A549 (cell line): ENCODE data around the gene NCAPG. TPM values are rescaled to one million over a fixed set of nuclear protein-coding genes. Genes with fewer than 3 reads are reported as not detected.

Experiments
- ATAC-seq, 2 experiments: fragments of 200-7000 bp in 1 of 2; fragments of >200 bp in 1 of 2; cut with Nextera tagmentation in 1 of 2; cut with Tn5 transposase in 1 of 2; 3 replicates each; pipeline versions ENCODE4 v1.8.0 to v1.9.1; 2018 to 2020; ENCODE audit warnings: mild to moderate bottlenecking in 1 of 2, moderate library complexity in 1 of 2
- CTCF ChIA-PET: fragments of 300-600 bp; sonication (Branson Sonifier 250); formaldehyde crosslinking; extraction: SDS; loops from one replicate; lab custom pipeline; 2021; ENCODE audit warnings: antibody characterized with exemption, inconsistent platforms; lab: Yijun Ruan, JAX
- POLR2A ChIA-PET: fragments of 350-600 bp; formaldehyde crosslinking; extraction: SDS; loops from one replicate; lab custom pipeline; 2021; ENCODE audit warnings: antibody characterized with exemption, inconsistent platforms; lab: Yijun Ruan, JAX
- DNase-seq, 2 experiments: peaks; one replicate each; pipeline versions ENCODE4 v3.0.0 to v3.0.0-alpha.2; 2011 to 2016; ENCODE audit warnings: low read depth in 1 of 2, low spot score in 1 of 2
- FAIRE-seq: peaks from 2 replicates; lab custom pipeline; 2011; peaks lifted over from hg19 to GRCh38; lab: Jason Lieb, UNC
- H3K27ac ChIP-seq, 2 experiments: fragments of >200 bp; sonication (Bioruptor Twin); formaldehyde crosslinking; 3 replicates each; pipeline ENCODE4 v1.5.1; 2016 to 2017
- H3K4me1 ChIP-seq: fragments of >200 bp; sonication (Bioruptor Twin); formaldehyde crosslinking; 3 replicates; pipeline ENCODE4 v1.6.1; 2016
- H3K4me2 ChIP-seq: fragments of >200 bp; sonication (Bioruptor Twin); formaldehyde crosslinking; 3 replicates; pipeline ENCODE4 v1.6.1; 2016
- H3K4me3 ChIP-seq: fragments of >200 bp; sonication (Bioruptor Twin); formaldehyde crosslinking; 3 replicates; pipeline ENCODE4 v1.5.1; 2016
- H3K9me3 ChIP-seq: fragments of >200 bp; sonication (Bioruptor Twin); formaldehyde crosslinking; 3 replicates; pipeline ENCODE4 v1.6.1; 2016
- ATOH8 ChIP-seq: fragments of 250-450 bp; sonication (Bioruptor Pico); IDR thresholded peaks from 2 replicates; pipeline ENCODE4 v1.5.0; 2020; ENCODE audit warnings: low read depth, mild to moderate bottlenecking, moderate library complexity
- BCL3 ChIP-seq: fragments of >200 bp; sonication (Bioruptor Twin); formaldehyde crosslinking; IDR thresholded peaks from 3 replicates; pipeline ENCODE4 v1.6.1; 2016
- BHLHE40 ChIP-seq: IDR thresholded peaks from 2 replicates; pipeline ENCODE4 v1.6.1; 2012; ENCODE audit warnings: low read depth, low read length, inconsistent platforms
- CBX2 ChIP-seq: fragments of 200-600 bp; sonication (generic); IDR thresholded peaks from 2 replicates; pipeline ENCODE4 v1.6.1; 2016; ENCODE audit warnings: low read depth, mild to moderate bottlenecking, borderline replicate concordance
- CTCF ChIP-seq: fragments of >200 bp; sonication (Bioruptor Twin); formaldehyde crosslinking; IDR thresholded peaks from 3 replicates; pipeline ENCODE4 v1.5.1; 2016
- E2F6 ChIP-seq: IDR thresholded peaks from 2 replicates; pipeline ENCODE4 v1.6.1; 2012; ENCODE audit warnings: low read depth, borderline replicate concordance
- EHF ChIP-seq: fragments of 250-450 bp; sonication (Bioruptor Pico); IDR thresholded peaks from 2 replicates; pipeline ENCODE4 v1.5.0; 2020; ENCODE audit warnings: mild to moderate bottlenecking
- EP300 ChIP-seq, 2 experiments: fragments of >200 bp; sonication (Bioruptor Twin); formaldehyde crosslinking; IDR thresholded peaks; 2 replicates in 1 of 2; 3 replicates in 1 of 2; pipeline ENCODE4 v1.6.1; 2016 to 2017
- ESRRA ChIP-seq: fragments of 150-350 bp; IDR thresholded peaks from 2 replicates; pipeline ENCODE4 v1.6.1; 2014; ENCODE audit warnings: mild to moderate bottlenecking, low read length, borderline replicate concordance
- HMGXB4 ChIP-seq: fragments of 250-450 bp; sonication (Bioruptor Pico); IDR thresholded peaks from 2 replicates; pipeline ENCODE4 v1.5.0; 2021; ENCODE audit warnings: mild to moderate bottlenecking, moderate library complexity, borderline replicate concordance
- HOXA7 ChIP-seq: fragments of 250-450 bp; sonication (Bioruptor Pico); IDR thresholded peaks from 2 replicates; pipeline ENCODE4 v1.5.0; 2020; ENCODE audit warnings: mild to moderate bottlenecking, moderate library complexity
- HOXB13 ChIP-seq: fragments of 250-450 bp; sonication (Bioruptor Pico); IDR thresholded peaks from 2 replicates; pipeline ENCODE4 v1.5.0; 2020; ENCODE audit warnings: low read depth, mild to moderate bottlenecking, moderate library complexity
- HOXB5 ChIP-seq: fragments of 250-450 bp; sonication (Bioruptor Pico); IDR thresholded peaks from 2 replicates; pipeline ENCODE4 v1.5.0; 2020; ENCODE audit warnings: mild to moderate bottlenecking, moderate library complexity
- JUN ChIP-seq, 2 experiments: fragments of >200 bp; sonication (Bioruptor Twin); formaldehyde crosslinking; IDR thresholded peaks; 2 replicates in 1 of 2; 3 replicates in 1 of 2; pipeline ENCODE4 v1.6.1; 2016 to 2017
- KDM1A ChIP-seq: fragments of 200-600 bp; sonication (generic); IDR thresholded peaks from 2 replicates; pipeline ENCODE4 v1.6.1; 2016; ENCODE audit warnings: low read depth, mild to moderate bottlenecking
- KDM5A ChIP-seq: fragments of 200-600 bp; sonication (generic); IDR thresholded peaks from 2 replicates; pipeline ENCODE4 v1.6.1; 2016; ENCODE audit warnings: antibody characterized with exemption, mild to moderate bottlenecking
- MYC ChIP-seq: IDR thresholded peaks from 2 replicates; pipeline ENCODE4 v1.6.1; 2012; ENCODE audit warnings: mild to moderate bottlenecking, inconsistent platforms, low read length, improper control_type of control experiment, borderline replicate concordance
- NFE2L2 ChIP-seq: fragments of 150-350 bp; conservative IDR thresholded peaks from 2 replicates; pipeline ENCODE4 v1.6.1; 2014; ENCODE audit warnings: low read length
- PBX3 ChIP-seq: IDR thresholded peaks from 2 replicates; pipeline ENCODE4 v1.6.1; 2012
- POLR2A ChIP-seq: IDR thresholded peaks from 2 replicates; pipeline ENCODE4 v1.6.1; 2012; ENCODE audit warnings: mild to moderate bottlenecking, low read length
- POLR2AphosphoS2 ChIP-seq: conservative IDR thresholded peaks from 2 replicates; pipeline ENCODE4 v1.6.1; 2012; ENCODE audit warnings: low read length, improper control_type of control experiment, inconsistent platforms
- RAD21 ChIP-seq, 2 experiments: fragments of >200 bp in 1 of 2; sonication (Bioruptor Twin) in 1 of 2; formaldehyde crosslinking in 1 of 2; IDR thresholded peaks in 1 of 2; conservative IDR thresholded peaks in 1 of 2; 2 replicates in 1 of 2; 3 replicates in 1 of 2; pipeline ENCODE4 v1.6.1; 2012 to 2018; ENCODE audit warnings: inconsistent platforms in 1 of 2
- RNF2 ChIP-seq: fragments of 200-600 bp; sonication (generic); IDR thresholded peaks from 2 replicates; pipeline ENCODE4 v1.6.1; 2016; ENCODE audit warnings: low read depth, mild to moderate bottlenecking, antibody characterized with exemption, moderate library complexity, borderline replicate concordance
- SREBF2 ChIP-seq: fragments of 450-650 bp; IDR thresholded peaks from 2 replicates; pipeline ENCODE4 v1.6.1; 2014; ENCODE audit warnings: mild to moderate bottlenecking, moderate library complexity
- TP53 ChIP-seq: fragments of 250-450 bp; sonication (Bioruptor Pico); IDR thresholded peaks from 2 replicates; pipeline ENCODE4 v1.5.0; 2021; ENCODE audit warnings: mild to moderate bottlenecking, moderate library complexity
- USF2 ChIP-seq: fragments of 450-650 bp; IDR thresholded peaks from 2 replicates; pipeline ENCODE4 v1.6.1; 2014; ENCODE audit warnings: antibody characterized with exemption
- ZC3H11A ChIP-seq: fragments of 450-650 bp; IDR thresholded peaks from 2 replicates; pipeline ENCODE4 v1.6.1; 2014; ENCODE audit warnings: antibody characterized with exemption, mild to moderate bottlenecking
- WGBS: methylation state at CpG from one replicate; pipeline ENCODE4 v1.1.6; 2017; ENCODE audit errors: missing lambda C conversion rate; 5-methylcytosine and 5-hydroxymethylcytosine counted together
- polyA plus RNA-seq, 4 experiments: library from polyadenylated mRNA; depleted of rRNA in 3 of 4; stranded (reverse); fragments of >200 nt; fragmentation: RNase III in 1 of 4; extraction: RNeasy Plus Mini Kit Qiagen cat#74134 plus additional on column Dnase treatment in 1 of 4; gene quantifications; 2 replicates in 3 of 4; 3 replicates in 1 of 4; pipeline ENCODE4 v1.2.3, GENCODE V29; 2011 to 2017

NCAPG gene
- polyA plus RNA-seq, 2 of the 4 experiments (the other 2 are of a cell fraction) = 23.9 to 36.4 TPM

GRCh38 chr4:17866810-17867209 is 56.0 kb downstream of the NCAPG start:
- Histone ChIP-seq H3K4me2 (no peak overlapping the region), H3K4me1 (no peaks in the 10 kb centered on the region), H3K4me3 (no peak overlapping the region), H3K27ac (no peak overlapping the region), H3K9me3 (peaks cover 4% of the 10 kb centered on the region; the same call in 1 of the 3 replicates)
- no peak for ATAC-seq
- WGBS = 94% methylated on average over 2 of the region's 2 CpGs
- ChIA-PET POLR2A (no interaction called here), CTCF (interaction anchor here (0.6 kb wide), 2 partner anchors 9 to 45 kb away, joined by 3 read pairs; no protein-coding TSS in a partner anchor)
- FAIRE-seq = no peak
- DNase-seq = no peak
- no peak for TF ChIP-seq KDM1A
- TF ChIP-seq ZC3H11A = no peak
- TF ChIP-seq MYC = no peak
- TF ChIP-seq POLR2A = no peak
- TF ChIP-seq CTCF = no peak
- no peak for TF ChIP-seq PBX3
- no peak for TF ChIP-seq RNF2
- TF ChIP-seq ATOH8 = no peak
- no peak for TF ChIP-seq POLR2AphosphoS2
- no peak for TF ChIP-seq EP300 (IDR thresholded peaks at IDR 0.05)
- no peak for TF ChIP-seq TP53 (CRISPR knock-in tag)
- no peak for TF ChIP-seq USF2
- TF ChIP-seq HOXB13 (CRISPR knock-in tag) = no peak
- no peak for TF ChIP-seq ESRRA
- no peak for TF ChIP-seq JUN (IDR thresholded peaks at IDR 0.05)
- no peak for TF ChIP-seq HMGXB4 (CRISPR knock-in tag)
- TF ChIP-seq EHF (CRISPR knock-in tag) = no peak
- no peak for TF ChIP-seq KDM5A
- TF ChIP-seq CBX2 = no peak
- no peak for TF ChIP-seq BCL3

GRCh38 chr4:17867276-17867675 is 56.5 kb downstream of the NCAPG start:
- 93% methylated on average over 3 of the region's 3 CpGs for WGBS
- no peak for FAIRE-seq

More at GRCh38 chr4:17867276-17867675, 56.5 kb downstream of the NCAPG start:
- ATAC-seq (no peak), DNase-seq (no peak)
- Histone ChIP-seq H3K4me1 (no peaks in the 10 kb centered on the region), H3K4me3 (no peak overlapping the region), H3K27ac (no peak overlapping the region), H3K9me3 (no peaks in the 10 kb centered on the region), H3K4me2 (no peak overlapping the region)
- ChIA-PET POLR2A (no interaction called here), CTCF (no interaction called here)
- no peak for TF ChIP-seq SREBF2
- no peak for TF ChIP-seq E2F6
- TF ChIP-seq RAD21 (conservative IDR thresholded peaks at IDR 0.05 in 1 of 2, IDR thresholded peaks at IDR 0.05 in 1 of 2) = no peak
- no peak for TF ChIP-seq BHLHE40
- no peak for TF ChIP-seq NFE2L2
- TF ChIP-seq HOXB5 (CRISPR knock-in tag) = no peak
- no peak for TF ChIP-seq JUN (IDR thresholded peaks at IDR 0.05)
- no peak for TF ChIP-seq HOXA7
